Upper lobe of left lung (tissue), 6 donors: Measurements from ENCODE around the gene PCDHGA3. TPM values are rescaled to one million over a fixed set of nuclear protein-coding genes. Genes with fewer than 3 reads are reported as not detected.
"Not testable (repeated sequence)": the region's sequence is repeated elsewhere in the genome, so short reads cannot be mapped to it uniquely, and the experiment has no call there.

Source experiments
- ATAC-seq, 2 donors: fragments of 200-7000 bp; cut with Tn5 transposase; one replicate each; pipeline ENCODE4 v1.9.1; 2022; ENCODE audit warnings: mild to moderate bottlenecking in 2 of 2, moderate library complexity in 2 of 2; ENCODE audit not compliant: low FRiP score in 2 of 2
- DNase-seq, 2 donors: peaks; one replicate each; pipeline ENCODE4 v3.0.0-alpha.2; 2019 to 2020
- H3K27ac ChIP-seq, 4 donors: fragments of 200-600 bp; sonication (generic); one replicate each; pipeline ENCODE4 v1.5.1; 2016 to 2019
- H3K27me3 ChIP-seq, 4 donors: fragments of 200-600 bp; sonication (generic); one replicate each; pipeline ENCODE4 v1.5.1; 2017 to 2019
- H3K36me3 ChIP-seq, 4 donors: fragments of 200-600 bp; sonication (generic); one replicate each; pipeline ENCODE4 v1.5.1; 2016 to 2019
- H3K4me1 ChIP-seq, 4 donors: fragments of 200-600 bp; sonication (generic); one replicate each; pipeline ENCODE4 v1.5.1; 2018 to 2019
- H3K4me3 ChIP-seq, 4 donors: fragments of 200-600 bp; sonication (generic); one replicate each; pipeline ENCODE4 v1.5.1; 2017 to 2019; ENCODE audit warnings: mild to moderate bottlenecking in 2 of 4, moderate library complexity in 1 of 4
- H3K9me3 ChIP-seq, 4 donors: fragments of 200-600 bp; sonication (generic); one replicate each; pipeline ENCODE4 v1.5.1; 2018 to 2019
- CTCF ChIP-seq, 6 experiments: fragments of 450-650 bp in 4 of 6; fragments of 200-600 bp in 2 of 6; sonication (generic) in 2 of 6; IDR thresholded peaks; one replicate each; pipeline ENCODE4 v1.5.1; 2016 to 2019; ENCODE audit warnings: antibody characterized with exemption in 6 of 6
- EP300 ChIP-seq, 4 donors: sonication (generic); formaldehyde crosslinking; IDR thresholded peaks; one replicate each; pipeline ENCODE4 v1.5.1; 2017; ENCODE audit warnings: antibody characterized with exemption in 4 of 4, control low read depth in 2 of 4
- POLR2A ChIP-seq, 4 donors: fragments of 450-650 bp; IDR thresholded peaks; one replicate each; pipeline ENCODE4 v1.5.1; 2016 to 2017; ENCODE audit warnings: antibody characterized with exemption in 4 of 4, mild to moderate bottlenecking in 2 of 4
- POLR2AphosphoS5 ChIP-seq, 2 donors: sonication (generic); formaldehyde crosslinking; IDR thresholded peaks; one replicate each; pipeline ENCODE4 v1.5.1; 2017; ENCODE audit warnings: antibody characterized with exemption in 2 of 2
- WGBS, 2 donors: methylation state at CpG; one replicate each; pipeline ENCODE4 v1.1.5; 2017 to 2018; 5-methylcytosine and 5-hydroxymethylcytosine counted together
- total RNA-seq, 6 donors: library from RNA; depleted of rRNA in 4 of 6; stranded (reverse); fragments of >200 nt in 4 of 6; gene quantifications; one replicate each; pipeline versions ENCODE4 v1.1.0 to v1.2.1, GENCODE V29; 2016 to 2021
- donor health status: DM: no; HTN: no; CAD: no; lungs with moderate emphysema.
- donor health status: DM: no; HTN: yes; CAD: no; lungs with severe emphysema.

The PCDHGA3 gene
- total RNA-seq, 6 donors from 2014 or later: 0.80 to 2.1 (median 1.7) TPM

DNA sequence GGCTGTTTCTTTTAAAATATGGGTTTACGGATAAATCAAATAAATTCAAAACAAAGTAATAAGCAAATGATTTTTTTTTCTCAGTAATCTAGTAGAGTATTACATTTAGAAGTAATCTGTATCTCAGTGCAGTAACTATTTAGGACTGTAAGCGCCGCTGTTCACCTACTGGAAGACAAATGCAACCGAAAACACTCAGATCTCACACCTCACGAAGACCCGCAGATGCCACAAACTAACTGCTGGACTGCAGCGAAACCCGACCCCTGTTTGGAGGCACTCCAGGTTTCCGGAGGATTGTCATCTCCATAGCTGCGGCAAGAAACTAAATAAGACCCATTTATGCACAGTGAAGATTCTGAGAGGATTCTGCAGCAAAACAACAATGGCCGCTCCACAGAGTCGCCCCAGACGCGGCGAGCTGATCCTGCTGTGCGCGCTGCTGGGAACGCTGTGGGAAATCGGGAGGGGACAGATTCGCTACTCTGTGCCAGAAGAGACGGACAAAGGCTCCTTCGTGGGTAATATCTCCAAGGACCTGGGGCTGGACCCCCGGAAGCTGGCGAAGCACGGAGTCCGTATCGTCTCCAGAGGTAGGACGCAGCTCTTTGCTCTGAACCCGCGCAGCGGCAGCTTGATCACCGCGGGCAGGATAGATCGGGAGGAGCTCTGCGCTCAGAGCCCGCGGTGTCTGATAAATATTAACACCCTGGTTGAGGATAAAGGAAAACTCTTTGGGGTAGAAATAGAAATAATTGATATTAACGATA is 49.0 kb downstream of the PCDHGA3 start, which contains the start of gene PCDHGA8:
PCDHGA8 (plus strand) TSS at position 205 of the 770 bp plus-strand sequence; CDS start at position 386, 181 bp downstream.
- H3K27ac ChIP-seq: no peak within 1 kb of the TSS
- TF ChIP-seq CTCF (IDR thresholded peaks at IDR 0.05): no peak
- TF ChIP-seq POLR2AphosphoS5 (IDR thresholded peaks at IDR 0.05): no peak
- no peak for TF ChIP-seq EP300 (IDR thresholded peaks at IDR 0.05)
- TF ChIP-seq POLR2A (IDR thresholded peaks at IDR 0.05): no peak
- no peak for DNase-seq
- no peaks in the 10 kb centered on the region for H3K27me3 ChIP-seq
- WGBS, 2 donors: 30 to 39% methylated on average over 27 to 37 of the region's 38 CpGs
- no peaks in the 10 kb centered on the region for H3K36me3 ChIP-seq
- H3K9me3 ChIP-seq: peaks cover 31 to 87% (median 77%) of the 10 kb centered on the region in 4 donors
- no peak within 1 kb of the TSS for H3K4me3 ChIP-seq
- no peak for ATAC-seq
- H3K4me1 ChIP-seq: no peaks in the 10 kb centered on the region

- Histone ChIP-seq H3K4me1 (no peaks in the 10 kb centered on the region), H3K36me3 (no peaks in the 10 kb centered on the region), H3K27me3 (no peaks in the 10 kb centered on the region), H3K27ac (no peak overlapping the region), H3K4me3 (no peak overlapping the region), H3K9me3 (peaks cover 30 to 88% (median 78%) of the 10 kb centered on the region in 4 donors)
- WGBS, 2 donors: 35 to 44% methylated on average over 16 to 19 of the region's 21 CpGs
- ATAC-seq (no peak), DNase-seq (no peak)
- TF ChIP-seq POLR2AphosphoS5 (IDR thresholded peaks at IDR 0.05) (no peak), EP300 (IDR thresholded peaks at IDR 0.05) (no peak), POLR2A (IDR thresholded peaks at IDR 0.05) (no peak), CTCF (IDR thresholded peaks at IDR 0.05) (no peak)
Measured at GRCh38 chr5:141393267-141393666, 49.6 kb downstream of the PCDHGA3 start.

- H3K27me3 ChIP-seq, H3K36me3 ChIP-seq, H3K4me1 ChIP-seq, ATAC-seq, H3K27ac ChIP-seq, H3K4me3 ChIP-seq: not testable (repeated sequence)
- peak in 1 of 2 donors; percentile 68 for DNase-seq
- peaks cover 28 to 87% (median 78%) of the 10 kb centered on the region in 4 donors for H3K9me3 ChIP-seq
- WGBS, 2 donors: 35 to 36% methylated on average over 17 to 32 of the region's 53 CpGs
Measured at GRCh38 chr5:141394401-141395187, 51.0 kb downstream of the PCDHGA3 start.

Other genes starting within 250 kb of the PCDHGA3 start
- gene PCDHB2, start 249.2 kb upstream of the PCDHGA3 start, total RNA-seq: 1 to 10 TPM in 5 of 6 donors, under 1 TPM in 1; 0.79 to 9.2 (median 3.7) TPM
- 1 to 10 TPM in 5 of 6 donors, under 1 TPM in 1; 0.39 to 4.2 (median 1.7) TPM for gene PCDHB3, start 243.4 kb upstream of the PCDHGA3 start, total RNA-seq
- gene PCDHB4, start 222.0 kb upstream of the PCDHGA3 start, total RNA-seq: 1 to 10 TPM in 5 of 6 donors, under 1 TPM in 1; 0.49 to 2.9 (median 2.4) TPM
- 10 to 100 TPM in 1 of 6 donors, 1 to 10 TPM in 5; 1.8 to 22.4 (median 2.2) TPM for gene PCDHB5, start 208.6 kb upstream of the PCDHGA3 start, total RNA-seq
- gene PCDHB6, start 193.8 kb upstream of the PCDHGA3 start, total RNA-seq: 1 to 10 TPM in 1 of 6 donors, under 1 TPM in 4, not detected in 1; 0.46 to 1.0 (median 0.77) TPM
- 1 to 10 TPM in 5 of 6 donors, under 1 TPM in 1; 0.30 to 2.9 (median 1.8) TPM for gene PCDHB7, start 171.2 kb upstream of the PCDHGA3 start, total RNA-seq
- gene PCDHB8, start 166.0 kb upstream of the PCDHGA3 start, total RNA-seq: 1 to 10 TPM in 1 of 6 donors, under 1 TPM in 3, not detected in 2; 0.83 to 2.1 (median 0.96) TPM
- gene PCDHB16, start 161.4 kb upstream of the PCDHGA3 start, total RNA-seq: 1 to 10 TPM; 1.6 to 4.9 (median 2.1) TPM
- 1 to 10 TPM in 4 of 6 donors, under 1 TPM in 2; 0.63 to 3.1 (median 1.2) TPM for gene PCDHB9, start 156.7 kb upstream of the PCDHGA3 start, total RNA-seq
- gene PCDHB10, start 151.5 kb upstream of the PCDHGA3 start, total RNA-seq: 1 to 10 TPM; 1.0 to 2.2 (median 1.6) TPM
- gene PCDHB11, start 144.2 kb upstream of the PCDHGA3 start, total RNA-seq: 1 to 10 TPM in 5 of 6 donors, under 1 TPM in 1; 0.78 to 3.4 (median 1.5) TPM
- 1 to 10 TPM in 4 of 6 donors, under 1 TPM in 2; 0.39 to 6.3 (median 1.8) TPM for gene PCDHB12, start 135.1 kb upstream of the PCDHGA3 start, total RNA-seq
- gene PCDHB13, start 129.9 kb upstream of the PCDHGA3 start, total RNA-seq: 1 to 10 TPM; 1.2 to 3.1 (median 2.1) TPM
- 1 to 10 TPM; 1.3 to 5.2 (median 2.7) TPM for gene PCDHB14, start 120.5 kb upstream of the PCDHGA3 start, total RNA-seq
- 1 to 10 TPM; 1.4 to 4.2 (median 2.6) TPM for gene PCDHB15, start 98.4 kb upstream of the PCDHGA3 start, total RNA-seq
- gene SLC25A2, start 39.8 kb upstream of the PCDHGA3 start, total RNA-seq: 1 to 10 TPM in 1 of 6 donors, under 1 TPM in 3, not detected in 2; 0.40 to 1.2 (median 0.55) TPM
- 10 to 100 TPM; 35.6 to 74.5 (median 39.8) TPM for gene TAF7, start 23.0 kb upstream of the PCDHGA3 start, total RNA-seq
- gene PCDHGA1, start 13.3 kb upstream of the PCDHGA3 start, total RNA-seq: under 1 TPM in 4 of 6 donors, not detected in 2; 0.15 to 0.51 (median 0.24) TPM
- gene PCDHGA2, start 5.1 kb upstream of the PCDHGA3 start, total RNA-seq: 1 to 10 TPM; 1.6 to 4.3 (median 2.7) TPM
- 1 to 10 TPM in 4 of 6 donors, under 1 TPM in 2; 0.76 to 6.3 (median 1.3) TPM for gene PCDHGB1, start 6.3 kb downstream of the PCDHGA3 start, total RNA-seq
- gene PCDHGA4, start 11.2 kb downstream of the PCDHGA3 start, total RNA-seq: 1 to 10 TPM; 1.7 to 9.4 (median 2.8) TPM
- gene PCDHGB2, start 16.2 kb downstream of the PCDHGA3 start, total RNA-seq: 10 to 100 TPM in 1 of 6 donors, 1 to 10 TPM in 5; 1.7 to 12.6 (median 2.7) TPM
- 1 to 10 TPM in 5 of 6 donors, under 1 TPM in 1; 0.97 to 7.3 (median 2.0) TPM for gene PCDHGA5, start 20.3 kb downstream of the PCDHGA3 start, total RNA-seq
- gene PCDHGB3, start 26.4 kb downstream of the PCDHGA3 start, total RNA-seq: 1 to 10 TPM; 1.2 to 6.3 (median 2.3) TPM
- gene PCDHGA6, start 30.1 kb downstream of the PCDHGA3 start, total RNA-seq: 1 to 10 TPM; 1.7 to 7.3 (median 3.6) TPM
- 10 to 100 TPM in 1 of 6 donors, 1 to 10 TPM in 5; 1.2 to 13.6 (median 2.7) TPM for gene PCDHGA7, start 38.9 kb downstream of the PCDHGA3 start, total RNA-seq
- gene PCDHGB4, start 43.9 kb downstream of the PCDHGA3 start, total RNA-seq: 1 to 10 TPM; 2.4 to 6.5 (median 2.9) TPM
- gene PCDHGA8, start 48.8 kb downstream of the PCDHGA3 start, total RNA-seq: 1 to 10 TPM in 5 of 6 donors, under 1 TPM in 1; 0.66 to 8.4 (median 1.6) TPM
- gene PCDHGB5, start 54.1 kb downstream of the PCDHGA3 start, total RNA-seq: 10 to 100 TPM in 1 of 6 donors, 1 to 10 TPM in 5; 6.2 to 11.8 (median 8.3) TPM
- gene PCDHGA9, start 58.9 kb downstream of the PCDHGA3 start, total RNA-seq: 1 to 10 TPM; 2.4 to 8.4 (median 4.5) TPM
- 1 to 10 TPM; 3.2 to 7.4 (median 6.3) TPM for gene PCDHGB6, start 64.2 kb downstream of the PCDHGA3 start, total RNA-seq
- 10 to 100 TPM in 1 of 6 donors, 1 to 10 TPM in 5; 3.0 to 19.9 (median 4.3) TPM for gene PCDHGA10, start 69.2 kb downstream of the PCDHGA3 start, total RNA-seq
- 10 to 100 TPM in 4 of 6 donors, 1 to 10 TPM in 2; 7.0 to 22.5 (median 12.7) TPM for gene PCDHGB7, start 73.8 kb downstream of the PCDHGA3 start, total RNA-seq
- 10 to 100 TPM in 1 of 6 donors, 1 to 10 TPM in 5; 2.0 to 16.8 (median 2.3) TPM for gene PCDHGA11, start 77.2 kb downstream of the PCDHGA3 start, total RNA-seq
- gene PCDHGA12, start 86.7 kb downstream of the PCDHGA3 start, total RNA-seq: 10 to 100 TPM in 1 of 6 donors, 1 to 10 TPM in 5; 4.3 to 19.9 (median 5.7) TPM
- gene PCDHGC3, start 132.1 kb downstream of the PCDHGA3 start, total RNA-seq: 100 to 1,000 TPM in 1 of 6 donors, 10 to 100 TPM in 5; 26.4 to 116 (median 50.1) TPM
- 10 to 100 TPM in 1 of 6 donors, 1 to 10 TPM in 4, under 1 TPM in 1; 0.69 to 24.7 (median 1.8) TPM for gene PCDHGC4, start 141.2 kb downstream of the PCDHGA3 start, total RNA-seq
- 10 to 100 TPM in 1 of 6 donors, 1 to 10 TPM in 3, under 1 TPM in 2; 0.61 to 11.5 (median 1.4) TPM for gene PCDHGC5, start 145.3 kb downstream of the PCDHGA3 start, total RNA-seq